Thoracic aorta (tissue), 2 donors: ENCODE measurements around the gene ARL2. TPM values are rescaled to one million over a fixed set of nuclear protein-coding genes. Genes with fewer than 3 reads are reported as not detected.

Experiments used
- ATAC-seq: fragments of 150-250 bp; one replicate; pipeline ENCODE4 v1.8.0; 2017; ENCODE audit warnings: low read depth; ENCODE audit not compliant: insufficient number of reproducible peaks, low FRiP score
- DNase-seq: peaks from one replicate; pipeline ENCODE4 v3.0.0-alpha.2; 2020; ENCODE audit warnings: low spot score
- H3K27ac ChIP-seq, 2 donors: fragments of 200-600 bp; sonication (generic); 1 replicate in 1 of 2; 2 replicates in 1 of 2; pipeline ENCODE4 v1.5.1; 2016; ENCODE audit warnings: mild to moderate bottlenecking in 2 of 2, moderate library complexity in 2 of 2
- H3K27me3 ChIP-seq: fragments of 200-600 bp; sonication (generic); replicated peaks from 2 replicates; pipeline ENCODE4 v1.6.0; 2016; ENCODE audit warnings: mild to moderate bottlenecking; ENCODE audit not compliant: insufficient read depth
- H3K36me3 ChIP-seq: fragments of 200-600 bp; sonication (generic); one replicate; pipeline ENCODE4 v1.5.1; 2016
- H3K4me1 ChIP-seq, 2 donors: fragments of 200-600 bp; sonication (generic); 1 replicate in 1 of 2; 2 replicates in 1 of 2; pipeline versions ENCODE4 v1.5.1 to v1.6.0; 2016; ENCODE audit warnings: low read depth in 2 of 2, mild to moderate bottlenecking in 1 of 2; ENCODE audit not compliant: control insufficient read depth in 1 of 2
- H3K4me3 ChIP-seq: fragments of 200-600 bp; sonication (generic); 2 replicates; pipeline ENCODE4 v1.5.1; 2016; ENCODE audit warnings: mild to moderate bottlenecking
- H3K9me3 ChIP-seq: fragments of 200-600 bp; sonication (generic); 2 replicates; pipeline ENCODE4 v1.5.1; 2016
- total RNA-seq, 2 donors: library from RNA; depleted of rRNA; stranded (reverse); fragments of >200 nt; gene quantifications; one replicate each; pipeline versions ENCODE4 v1.1.0 to v1.2.3, GENCODE V29; 2016
- TF ChIP-seq, protein P1 (sequence below): fragments of 200-600 bp; sonication (generic); IDR thresholded peaks from one replicate; pipeline ENCODE4 v1.5.1; 2019; ENCODE audit warnings: antibody characterized with exemption

ARL2 gene
- total RNA-seq, 2 donors from 2014 or later, result 85.5 to 197 TPM

DNA sequence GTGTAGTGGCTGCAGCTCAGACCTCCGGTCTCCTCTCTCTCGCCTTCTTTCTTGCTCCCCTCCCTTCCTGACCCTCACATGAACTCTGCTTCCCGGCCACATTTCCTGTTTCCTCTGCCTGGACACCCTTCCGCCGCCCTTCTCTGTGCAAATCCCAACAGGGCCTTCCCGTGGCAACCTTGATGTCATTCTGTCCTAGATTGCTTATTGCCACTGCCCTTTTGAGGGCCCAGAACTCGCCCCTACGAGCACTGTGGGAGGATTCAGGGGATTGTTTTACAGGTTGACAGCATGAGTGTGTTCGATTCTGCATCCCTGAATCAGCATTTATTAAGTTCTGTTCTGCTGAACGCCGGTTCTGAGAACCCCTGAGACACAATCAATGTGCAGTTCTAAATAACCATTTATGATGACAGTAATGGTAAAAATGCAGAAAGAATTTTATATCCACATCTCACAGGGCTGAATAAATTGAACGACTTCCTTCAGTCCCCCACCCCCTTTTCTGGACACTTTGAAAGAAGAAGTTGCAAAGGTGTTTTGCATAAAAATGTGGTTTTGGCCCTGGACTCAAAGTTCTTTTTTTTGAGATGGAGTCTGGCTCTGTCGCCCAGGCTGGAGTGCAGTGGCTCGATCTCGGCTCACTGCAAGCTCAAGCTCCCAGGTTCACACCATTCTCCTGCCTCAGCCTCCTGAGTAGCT lies 23.6 kb upstream of the ARL2 start:
- no peaks in the 10 kb centered on the region for H3K9me3 ChIP-seq
- H3K36me3 ChIP-seq, result no peaks in the 10 kb centered on the region
- no peak overlapping the region for H3K4me3 ChIP-seq
- H3K4me1 ChIP-seq, result peaks cover 0 to 4% of the 10 kb centered on the region in 2 donors
- no peak overlapping the region for H3K27ac ChIP-seq
- TF ChIP-seq, protein P1, sequence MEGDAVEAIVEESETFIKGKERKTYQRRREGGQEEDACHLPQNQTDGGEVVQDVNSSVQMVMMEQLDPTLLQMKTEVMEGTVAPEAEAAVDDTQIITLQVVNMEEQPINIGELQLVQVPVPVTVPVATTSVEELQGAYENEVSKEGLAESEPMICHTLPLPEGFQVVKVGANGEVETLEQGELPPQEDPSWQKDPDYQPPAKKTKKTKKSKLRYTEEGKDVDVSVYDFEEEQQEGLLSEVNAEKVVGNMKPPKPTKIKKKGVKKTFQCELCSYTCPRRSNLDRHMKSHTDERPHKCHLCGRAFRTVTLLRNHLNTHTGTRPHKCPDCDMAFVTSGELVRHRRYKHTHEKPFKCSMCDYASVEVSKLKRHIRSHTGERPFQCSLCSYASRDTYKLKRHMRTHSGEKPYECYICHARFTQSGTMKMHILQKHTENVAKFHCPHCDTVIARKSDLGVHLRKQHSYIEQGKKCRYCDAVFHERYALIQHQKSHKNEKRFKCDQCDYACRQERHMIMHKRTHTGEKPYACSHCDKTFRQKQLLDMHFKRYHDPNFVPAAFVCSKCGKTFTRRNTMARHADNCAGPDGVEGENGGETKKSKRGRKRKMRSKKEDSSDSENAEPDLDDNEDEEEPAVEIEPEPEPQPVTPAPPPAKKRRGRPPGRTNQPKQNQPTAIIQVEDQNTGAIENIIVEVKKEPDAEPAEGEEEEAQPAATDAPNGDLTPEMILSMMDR, result no peak
- ATAC-seq, result no peak
- no peak for DNase-seq
- no peaks in the 10 kb centered on the region for H3K27me3 ChIP-seq

DNA sequence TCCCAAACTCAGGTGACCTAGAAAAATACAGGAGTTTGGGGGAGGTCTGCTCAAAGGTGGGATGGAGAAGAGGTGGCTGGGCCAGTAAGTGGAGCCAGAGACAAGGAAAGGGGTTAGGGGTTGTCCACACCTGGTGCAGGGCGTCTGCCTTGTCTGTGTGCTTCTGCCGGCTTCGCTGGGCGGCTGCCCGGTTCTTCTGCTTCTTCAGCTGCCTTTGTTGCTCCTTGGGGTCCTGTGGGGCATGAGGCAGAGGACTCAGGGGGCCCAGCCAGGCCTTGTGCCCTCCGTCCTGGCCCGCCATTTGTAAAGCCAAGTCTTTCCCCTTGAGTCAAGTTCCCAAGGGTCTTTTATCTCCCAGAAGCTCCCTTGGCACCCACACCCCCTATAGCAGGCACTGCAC lies 19.6 kb upstream of the ARL2 start:
- no peaks in the 10 kb centered on the region for H3K36me3 ChIP-seq
- H3K4me3 ChIP-seq, result no peak overlapping the region
- ATAC-seq (no peak), DNase-seq (no peak)
- no peaks in the 10 kb centered on the region for H3K27me3 ChIP-seq
- TF ChIP-seq, protein P1, result no peak
- peaks cover 9 to 13% of the 10 kb centered on the region in 2 donors for H3K4me1 ChIP-seq
- no peak overlapping the region for H3K27ac ChIP-seq
- no peaks in the 10 kb centered on the region for H3K9me3 ChIP-seq

DNA sequence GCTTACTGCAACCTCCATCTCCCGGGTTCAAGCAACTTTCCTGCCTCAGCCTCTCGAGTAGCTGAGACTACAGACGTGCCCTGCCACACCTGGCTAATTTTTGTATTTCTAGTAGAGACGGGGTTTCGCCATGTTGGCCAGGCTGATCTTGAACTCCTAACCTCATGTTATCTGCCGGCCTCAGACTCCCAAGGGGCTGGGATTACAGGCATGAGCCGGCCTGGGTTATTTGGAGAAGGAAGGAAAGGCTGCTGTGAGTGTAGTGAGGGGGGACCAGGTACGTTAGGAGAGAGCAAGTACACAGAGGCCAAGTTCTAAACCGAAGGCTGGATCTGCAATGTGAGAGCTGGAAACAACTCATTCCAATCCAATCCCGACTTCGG lies 17.6 kb upstream of the ARL2 start:
- ATAC-seq (peak; percentile 29), DNase-seq (no peak)
- TF ChIP-seq, protein P1, result no peak
- H3K36me3 ChIP-seq, result no peaks in the 10 kb centered on the region
- H3K4me1 ChIP-seq, result peaks cover 5 to 13% of the 10 kb centered on the region in 2 donors
- peak overlapping the region; percentile 55 for H3K27ac ChIP-seq
- peak overlapping the region; percentile 68 for H3K4me3 ChIP-seq
- no peaks in the 10 kb centered on the region for H3K27me3 ChIP-seq
- no peaks in the 10 kb centered on the region for H3K9me3 ChIP-seq

DNA sequence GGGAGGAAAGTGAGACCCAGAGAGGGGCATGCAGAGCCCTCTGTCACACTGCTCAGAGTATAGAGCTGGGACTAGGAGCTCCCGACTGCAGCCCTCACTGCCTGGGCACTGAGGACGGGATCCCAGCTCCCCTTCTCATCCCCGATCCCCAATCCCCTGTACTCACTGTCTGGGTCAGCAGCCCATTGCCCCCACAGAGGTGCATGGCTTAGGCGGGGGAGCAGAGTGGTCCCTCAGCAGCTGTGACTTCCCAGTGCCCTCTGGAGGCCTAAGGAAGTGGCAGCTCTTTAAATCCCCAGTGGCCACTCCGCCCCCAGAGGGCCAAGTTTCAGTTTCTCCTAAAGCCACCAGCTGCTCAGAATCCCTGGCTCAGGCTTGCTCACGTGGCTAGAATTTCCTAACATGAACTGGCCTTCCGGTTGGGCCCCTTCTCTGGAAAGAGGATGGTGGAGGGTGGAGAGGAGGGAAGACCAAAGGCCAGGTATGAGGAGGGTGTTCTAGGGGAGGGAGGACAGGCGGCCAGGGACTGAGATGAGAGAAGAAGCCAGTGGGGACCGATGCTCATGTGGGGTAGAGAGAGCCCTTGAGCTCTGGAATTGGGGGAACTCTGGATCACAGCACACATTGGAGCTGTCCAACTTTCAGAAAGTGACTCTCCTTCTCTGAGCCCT lies 17.1 kb upstream of the ARL2 start, which contains the start of gene BATF2:
TSS of gene BATF2 (minus strand) at position 262 of the 671 bp plus-strand sequence. CDS start at position 205, 57 bp downstream.
- Histone ChIP-seq H3K4me3 (peak within 1 kb of the TSS; percentile 68), H3K9me3 (no peaks in the 10 kb centered on the region), H3K27me3 (no peaks in the 10 kb centered on the region), H3K27ac (peak within 1 kb of the TSS; percentile 55), H3K36me3 (no peaks in the 10 kb centered on the region), H3K4me1 (peaks cover 5 to 13% of the 10 kb centered on the region in 2 donors)
- TF ChIP-seq, protein P1, result peak; percentile 48
- ATAC-seq (peak; percentile 83), DNase-seq (peak; percentile 29)

DNA sequence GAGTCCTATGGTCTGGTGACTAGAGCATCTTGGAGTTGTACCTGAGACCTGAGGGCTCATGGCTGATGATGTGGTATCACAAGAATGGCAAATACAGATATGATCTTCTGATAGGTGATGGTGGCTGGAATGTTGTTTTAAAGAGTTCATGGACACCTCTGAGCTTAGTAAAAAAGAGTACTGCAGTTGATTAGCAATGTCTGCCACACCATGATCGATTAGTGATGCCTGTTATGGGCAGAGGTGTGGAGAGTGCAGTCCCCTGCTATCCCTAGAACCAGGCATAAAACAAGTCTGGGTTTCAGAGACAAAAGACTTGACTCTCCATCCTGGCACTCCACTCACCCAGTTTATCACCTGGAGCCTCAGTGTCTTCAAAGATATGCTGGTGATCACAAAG lies 15.8 kb upstream of the ARL2 start:
- Histone ChIP-seq H3K4me1 (peaks cover 5 to 13% of the 10 kb centered on the region in 2 donors), H3K36me3 (no peaks in the 10 kb centered on the region), H3K4me3 (no peak overlapping the region), H3K27me3 (no peaks in the 10 kb centered on the region), H3K9me3 (no peaks in the 10 kb centered on the region), H3K27ac (no peak overlapping the region)
- ATAC-seq (no peak), DNase-seq (no peak)
- TF ChIP-seq, protein P1, result no peak
